Measurements from ENCODE around the gene SLC47A1. TPM values are rescaled to one million over a fixed set of nuclear protein-coding genes. Genes with fewer than 3 reads are reported as not detected.

SLC47A1 gene
- total and polyA plus RNA-seq, 9 donors: 2.1 to 89.9 (median 10.6) TPM

- Histone ChIP-seq H3K4me1 (ENCODE audit: insufficient read depth) (no peaks in the 10 kb centered on the region), H3K4me3 (peak overlapping the region; percentile 50), H3K9me3 (no peaks in the 10 kb centered on the region), H3K27me3 (no peaks in the 10 kb centered on the region), H3K36me3 (no peaks in the 10 kb centered on the region), H3K27ac (no peak overlapping the region)
- TF ChIP-seq EP300 (IDR thresholded peaks at IDR 0.05) (no peak), POLR2A (IDR thresholded peaks at IDR 0.05) (no peak), CTCF (IDR thresholded peaks at IDR 0.05) (no peak)
- intact Hi-C loops (cut with DNase I): loop anchor here in 2 of 4 donors (5.0 to 10.0 kb wide), 2 partner anchors 48 to 120 kb away; no protein-coding TSS in a partner anchor
- no peak for DNase-seq
- 42 to 45% (median 44%) methylated on average over 19 of the region's 19 CpGs for WGBS, 3 donors
Measured at GRCh38 chr17:19534562-19535149, 1.0 kb downstream of the SLC47A1 start.

GRCh38 chr17:19537111-19537510 lies 3.5 kb downstream of the SLC47A1 start:
- WGBS, 3 donors: 84 to 93% (median 87%) methylated on average over 6 of the region's 6 CpGs
- H3K4me1 ChIP-seq (ENCODE audit: insufficient read depth): no peaks in the 10 kb centered on the region
- no peak for DNase-seq
- no peaks in the 10 kb centered on the region for H3K36me3 ChIP-seq
- H3K4me3 ChIP-seq: no peak overlapping the region
- TF ChIP-seq POLR2A (IDR thresholded peaks at IDR 0.05): no peak
- no peak for TF ChIP-seq CTCF (IDR thresholded peaks at IDR 0.05)
- TF ChIP-seq EP300 (IDR thresholded peaks at IDR 0.05): no peak
- H3K9me3 ChIP-seq: no peaks in the 10 kb centered on the region
- H3K27ac ChIP-seq: no peak overlapping the region
- intact Hi-C loops (cut with DNase I): loop anchor here in 1 of 4 donors (10.0 kb wide), 1 partner anchor 118 kb away; no protein-coding TSS in a partner anchor
- no peaks in the 10 kb centered on the region for H3K27me3 ChIP-seq

GRCh38 chr17:19538095-19539039 lies 4.7 kb downstream of the SLC47A1 start:
- Histone ChIP-seq H3K36me3 (no peaks in the 10 kb centered on the region), H3K27me3 (no peaks in the 10 kb centered on the region), H3K27ac (no peak overlapping the region), H3K9me3 (no peaks in the 10 kb centered on the region), H3K4me1 (ENCODE audit: insufficient read depth) (no peaks in the 10 kb centered on the region), H3K4me3 (no peak overlapping the region)
- WGBS, 3 donors: 80 to 83% (median 82%) methylated on average over 14 of the region's 14 CpGs
- DNase-seq: peak in 1 of 5 donors; percentile 35
- TF ChIP-seq POLR2A (IDR thresholded peaks at IDR 0.05): no peak
- no peak for TF ChIP-seq CTCF (IDR thresholded peaks at IDR 0.05)
- no peak for TF ChIP-seq EP300 (IDR thresholded peaks at IDR 0.05)
- intact Hi-C loops (cut with DNase I): loop anchor here in 1 of 4 donors (10.0 kb wide), 1 partner anchor 116 kb away; no protein-coding TSS in a partner anchor

- 93 to 94% (median 94%) methylated on average over 7 of the region's 7 CpGs for WGBS, 3 donors
- intact Hi-C loops (cut with DNase I): loop anchor here in 1 of 4 donors (10.0 kb wide), 1 partner anchor 116 kb away; no protein-coding TSS in a partner anchor
Measured at GRCh38 chr17:19539040-19539399, 5.4 kb downstream of the SLC47A1 start.

More at GRCh38 chr17:19539040-19539399, 5.4 kb downstream of the SLC47A1 start:
- TF ChIP-seq POLR2A (IDR thresholded peaks at IDR 0.05): no peak
- TF ChIP-seq EP300 (IDR thresholded peaks at IDR 0.05): no peak
- no peak for TF ChIP-seq CTCF (IDR thresholded peaks at IDR 0.05)
- DNase-seq: no peak
- Histone ChIP-seq H3K4me3 (no peak overlapping the region), H3K27ac (no peak overlapping the region), H3K27me3 (no peaks in the 10 kb centered on the region), H3K9me3 (no peaks in the 10 kb centered on the region), H3K36me3 (no peaks in the 10 kb centered on the region), H3K4me1 (ENCODE audit: insufficient read depth) (no peaks in the 10 kb centered on the region)
